ENCODE data around the gene ERG. TPM values are rescaled to one million over a fixed set of nuclear protein-coding genes. Genes with fewer than 3 reads are reported as not detected.

Gene ERG
- total and polyA plus RNA-seq, 2 experiments from 2014 or later, result 0.14 to 0.44 TPM

DNA sequence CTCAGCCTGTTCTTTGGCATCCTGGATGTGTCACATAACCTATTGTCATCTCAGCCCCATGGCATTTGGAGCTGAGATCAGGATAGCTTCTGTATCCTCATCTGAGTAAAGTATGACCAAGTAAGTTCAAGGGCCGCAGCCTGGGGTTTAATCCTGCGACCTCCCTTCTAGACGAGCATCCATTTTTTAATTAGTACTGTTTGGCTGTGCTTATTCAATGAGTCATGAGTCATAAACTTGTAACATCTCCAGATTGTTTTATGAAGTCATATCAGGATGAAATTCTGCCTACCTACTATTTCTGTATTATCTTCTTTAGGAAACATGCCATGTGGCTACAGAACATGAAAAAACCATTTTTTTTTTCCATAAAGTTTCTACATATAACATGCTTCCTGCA lies 119.1 kb downstream of the ERG start:
- H2AFZ ChIP-seq, result no peak overlapping the region
- H3K27ac Mint-ChIP-seq, result no peak overlapping the region

More for the DNA sequence above, 119.1 kb downstream of the ERG start:
- Histone ChIP-seq H3K4me3 (no peak overlapping the region), H3K27me3 (ENCODE audit: insufficient read depth) (no peaks in the 10 kb centered on the region), H3K9me2 (ENCODE audit: insufficient read depth) (peaks cover 7% of the 10 kb centered on the region; the same call in 1 of the 2 replicates), H3K4me1 (ENCODE audit: insufficient read depth) (no peaks in the 10 kb centered on the region), H3K79me2 (replicated peaks; ENCODE audit: insufficient read depth) (no peaks in the 10 kb centered on the region), H3F3A (replicated peaks; ENCODE audit: low read depth) (no peaks in the 10 kb centered on the region), H3K36me3 (ENCODE audit: insufficient read depth) (no peaks in the 10 kb centered on the region), H3K27ac (ENCODE audit: low read depth) (no peak overlapping the region), H4K20me1 (replicated peaks; ENCODE audit: insufficient read depth) (no peaks in the 10 kb centered on the region), H3K4me2 (no peak overlapping the region)
- Mint-ChIP-seq H3K9me3 (peaks cover 7% of the 10 kb centered on the region), H3K4me1 (peaks cover 5% of the 10 kb centered on the region; the same call in 2 of the 3 replicates), H3K27me3 (ENCODE audit: insufficient read depth, low read depth, poor library complexity) (no peaks in the 10 kb centered on the region), H3K36me3 (ENCODE audit: low read depth) (peaks cover 6% of the 10 kb centered on the region; the same call in 2 of the 3 replicates), H3K4me3 (no peak overlapping the region)
- ATAC-seq (no peak), DNase-seq (ENCODE audit: low spot score) (no peak)
- no peak for TF ChIP-seq ZNF114 (CRISPR knock-in tag; IDR thresholded peaks at IDR 0.05)
- TF ChIP-seq, protein P1, sequence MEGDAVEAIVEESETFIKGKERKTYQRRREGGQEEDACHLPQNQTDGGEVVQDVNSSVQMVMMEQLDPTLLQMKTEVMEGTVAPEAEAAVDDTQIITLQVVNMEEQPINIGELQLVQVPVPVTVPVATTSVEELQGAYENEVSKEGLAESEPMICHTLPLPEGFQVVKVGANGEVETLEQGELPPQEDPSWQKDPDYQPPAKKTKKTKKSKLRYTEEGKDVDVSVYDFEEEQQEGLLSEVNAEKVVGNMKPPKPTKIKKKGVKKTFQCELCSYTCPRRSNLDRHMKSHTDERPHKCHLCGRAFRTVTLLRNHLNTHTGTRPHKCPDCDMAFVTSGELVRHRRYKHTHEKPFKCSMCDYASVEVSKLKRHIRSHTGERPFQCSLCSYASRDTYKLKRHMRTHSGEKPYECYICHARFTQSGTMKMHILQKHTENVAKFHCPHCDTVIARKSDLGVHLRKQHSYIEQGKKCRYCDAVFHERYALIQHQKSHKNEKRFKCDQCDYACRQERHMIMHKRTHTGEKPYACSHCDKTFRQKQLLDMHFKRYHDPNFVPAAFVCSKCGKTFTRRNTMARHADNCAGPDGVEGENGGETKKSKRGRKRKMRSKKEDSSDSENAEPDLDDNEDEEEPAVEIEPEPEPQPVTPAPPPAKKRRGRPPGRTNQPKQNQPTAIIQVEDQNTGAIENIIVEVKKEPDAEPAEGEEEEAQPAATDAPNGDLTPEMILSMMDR (conservative IDR thresholded peaks at IDR 0.05; ENCODE audit: low read depth in 2 of 2), result no peak
- TF ChIP-seq, protein P2, sequence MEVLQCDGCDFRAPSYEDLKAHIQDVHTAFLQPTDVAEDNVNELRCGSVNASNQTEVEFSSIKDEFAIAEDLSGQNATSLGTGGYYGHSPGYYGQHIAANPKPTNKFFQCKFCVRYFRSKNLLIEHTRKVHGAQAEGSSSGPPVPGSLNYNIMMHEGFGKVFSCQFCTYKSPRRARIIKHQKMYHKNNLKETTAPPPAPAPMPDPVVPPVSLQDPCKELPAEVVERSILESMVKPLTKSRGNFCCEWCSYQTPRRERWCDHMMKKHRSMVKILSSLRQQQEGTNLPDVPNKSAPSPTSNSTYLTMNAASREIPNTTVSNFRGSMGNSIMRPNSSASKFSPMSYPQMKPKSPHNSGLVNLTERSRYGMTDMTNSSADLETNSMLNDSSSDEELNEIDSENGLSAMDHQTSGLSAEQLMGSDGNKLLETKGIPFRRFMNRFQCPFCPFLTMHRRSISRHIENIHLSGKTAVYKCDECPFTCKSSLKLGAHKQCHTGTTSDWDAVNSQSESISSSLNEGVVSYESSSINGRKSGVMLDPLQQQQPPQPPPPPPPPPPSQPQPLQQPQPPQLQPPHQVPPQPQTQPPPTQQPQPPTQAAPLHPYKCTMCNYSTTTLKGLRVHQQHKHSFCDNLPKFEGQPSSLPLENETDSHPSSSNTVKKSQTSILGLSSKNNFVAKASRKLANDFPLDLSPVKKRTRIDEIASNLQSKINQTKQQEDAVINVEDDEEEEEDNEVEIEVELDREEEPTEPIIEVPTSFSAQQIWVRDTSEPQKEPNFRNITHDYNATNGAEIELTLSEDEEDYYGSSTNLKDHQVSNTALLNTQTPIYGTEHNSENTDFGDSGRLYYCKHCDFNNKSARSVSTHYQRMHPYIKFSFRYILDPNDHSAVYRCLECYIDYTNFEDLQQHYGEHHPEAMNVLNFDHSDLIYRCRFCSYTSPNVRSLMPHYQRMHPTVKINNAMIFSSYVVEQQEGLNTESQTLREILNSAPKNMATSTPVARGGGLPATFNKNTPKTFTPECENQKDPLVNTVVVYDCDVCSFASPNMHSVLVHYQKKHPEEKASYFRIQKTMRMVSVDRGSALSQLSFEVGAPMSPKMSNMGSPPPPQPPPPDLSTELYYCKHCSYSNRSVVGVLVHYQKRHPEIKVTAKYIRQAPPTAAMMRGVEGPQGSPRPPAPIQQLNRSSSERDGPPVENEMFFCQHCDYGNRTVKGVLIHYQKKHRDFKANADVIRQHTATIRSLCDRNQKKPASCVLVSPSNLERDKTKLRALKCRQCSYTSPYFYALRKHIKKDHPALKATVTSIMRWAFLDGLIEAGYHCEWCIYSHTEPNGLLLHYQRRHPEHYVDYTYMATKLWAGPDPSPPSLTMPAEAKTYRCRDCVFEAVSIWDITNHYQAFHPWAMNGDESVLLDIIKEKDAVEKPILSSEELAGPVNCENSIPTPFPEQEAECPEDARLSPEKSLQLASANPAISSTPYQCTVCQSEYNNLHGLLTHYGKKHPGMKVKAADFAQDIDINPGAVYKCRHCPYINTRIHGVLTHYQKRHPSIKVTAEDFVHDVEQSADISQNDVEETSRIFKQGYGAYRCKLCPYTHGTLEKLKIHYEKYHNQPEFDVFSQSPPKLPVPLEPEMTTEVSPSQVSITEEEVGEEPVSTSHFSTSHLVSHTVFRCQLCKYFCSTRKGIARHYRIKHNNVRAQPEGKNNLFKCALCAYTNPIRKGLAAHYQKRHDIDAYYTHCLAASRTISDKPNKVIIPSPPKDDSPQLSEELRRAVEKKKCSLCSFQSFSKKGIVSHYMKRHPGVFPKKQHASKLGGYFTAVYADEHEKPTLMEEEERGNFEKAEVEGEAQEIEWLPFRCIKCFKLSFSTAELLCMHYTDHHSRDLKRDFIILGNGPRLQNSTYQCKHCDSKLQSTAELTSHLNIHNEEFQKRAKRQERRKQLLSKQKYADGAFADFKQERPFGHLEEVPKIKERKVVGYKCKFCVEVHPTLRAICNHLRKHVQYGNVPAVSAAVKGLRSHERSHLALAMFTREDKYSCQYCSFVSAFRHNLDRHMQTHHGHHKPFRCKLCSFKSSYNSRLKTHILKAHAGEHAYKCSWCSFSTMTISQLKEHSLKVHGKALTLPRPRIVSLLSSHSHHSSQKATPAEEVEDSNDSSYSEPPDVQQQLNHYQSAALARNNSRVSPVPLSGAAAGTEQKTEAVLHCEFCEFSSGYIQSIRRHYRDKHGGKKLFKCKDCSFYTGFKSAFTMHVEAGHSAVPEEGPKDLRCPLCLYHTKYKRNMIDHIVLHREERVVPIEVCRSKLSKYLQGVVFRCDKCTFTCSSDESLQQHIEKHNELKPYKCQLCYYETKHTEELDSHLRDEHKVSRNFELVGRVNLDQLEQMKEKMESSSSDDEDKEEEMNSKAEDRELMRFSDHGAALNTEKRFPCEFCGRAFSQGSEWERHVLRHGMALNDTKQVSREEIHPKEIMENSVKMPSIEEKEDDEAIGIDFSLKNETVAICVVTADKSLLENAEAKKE (CRISPR knock-in tag; IDR thresholded peaks at IDR 0.05), result no peak
- TF ChIP-seq, protein P3, sequence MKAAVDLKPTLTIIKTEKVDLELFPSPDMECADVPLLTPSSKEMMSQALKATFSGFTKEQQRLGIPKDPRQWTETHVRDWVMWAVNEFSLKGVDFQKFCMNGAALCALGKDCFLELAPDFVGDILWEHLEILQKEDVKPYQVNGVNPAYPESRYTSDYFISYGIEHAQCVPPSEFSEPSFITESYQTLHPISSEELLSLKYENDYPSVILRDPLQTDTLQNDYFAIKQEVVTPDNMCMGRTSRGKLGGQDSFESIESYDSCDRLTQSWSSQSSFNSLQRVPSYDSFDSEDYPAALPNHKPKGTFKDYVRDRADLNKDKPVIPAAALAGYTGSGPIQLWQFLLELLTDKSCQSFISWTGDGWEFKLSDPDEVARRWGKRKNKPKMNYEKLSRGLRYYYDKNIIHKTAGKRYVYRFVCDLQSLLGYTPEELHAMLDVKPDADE (IDR thresholded peaks at IDR 0.05), result no peak
- TF ChIP-seq NANOG (IDR thresholded peaks at IDR 0.05; ENCODE audit: borderline replicate concordance), result no peak
- no peak for TF ChIP-seq JUNB (IDR thresholded peaks at IDR 0.05; ENCODE audit: unreplicated experiment)
- TF ChIP-seq, protein P4, sequence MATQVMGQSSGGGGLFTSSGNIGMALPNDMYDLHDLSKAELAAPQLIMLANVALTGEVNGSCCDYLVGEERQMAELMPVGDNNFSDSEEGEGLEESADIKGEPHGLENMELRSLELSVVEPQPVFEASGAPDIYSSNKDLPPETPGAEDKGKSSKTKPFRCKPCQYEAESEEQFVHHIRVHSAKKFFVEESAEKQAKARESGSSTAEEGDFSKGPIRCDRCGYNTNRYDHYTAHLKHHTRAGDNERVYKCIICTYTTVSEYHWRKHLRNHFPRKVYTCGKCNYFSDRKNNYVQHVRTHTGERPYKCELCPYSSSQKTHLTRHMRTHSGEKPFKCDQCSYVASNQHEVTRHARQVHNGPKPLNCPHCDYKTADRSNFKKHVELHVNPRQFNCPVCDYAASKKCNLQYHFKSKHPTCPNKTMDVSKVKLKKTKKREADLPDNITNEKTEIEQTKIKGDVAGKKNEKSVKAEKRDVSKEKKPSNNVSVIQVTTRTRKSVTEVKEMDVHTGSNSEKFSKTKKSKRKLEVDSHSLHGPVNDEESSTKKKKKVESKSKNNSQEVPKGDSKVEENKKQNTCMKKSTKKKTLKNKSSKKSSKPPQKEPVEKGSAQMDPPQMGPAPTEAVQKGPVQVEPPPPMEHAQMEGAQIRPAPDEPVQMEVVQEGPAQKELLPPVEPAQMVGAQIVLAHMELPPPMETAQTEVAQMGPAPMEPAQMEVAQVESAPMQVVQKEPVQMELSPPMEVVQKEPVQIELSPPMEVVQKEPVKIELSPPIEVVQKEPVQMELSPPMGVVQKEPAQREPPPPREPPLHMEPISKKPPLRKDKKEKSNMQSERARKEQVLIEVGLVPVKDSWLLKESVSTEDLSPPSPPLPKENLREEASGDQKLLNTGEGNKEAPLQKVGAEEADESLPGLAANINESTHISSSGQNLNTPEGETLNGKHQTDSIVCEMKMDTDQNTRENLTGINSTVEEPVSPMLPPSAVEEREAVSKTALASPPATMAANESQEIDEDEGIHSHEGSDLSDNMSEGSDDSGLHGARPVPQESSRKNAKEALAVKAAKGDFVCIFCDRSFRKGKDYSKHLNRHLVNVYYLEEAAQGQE (IDR thresholded peaks at IDR 0.05; ENCODE audit: unreplicated experiment), result no peak
- no peak for TF ChIP-seq STAT1 (IDR thresholded peaks at IDR 0.05; ENCODE audit: unreplicated experiment)
- TF ChIP-seq EZH2 (IDR thresholded peaks at IDR 0.05; ENCODE audit: low read depth, unreplicated experiment), result no peak
- no peak for TF ChIP-seq ZNF331 (CRISPR knock-in tag; IDR thresholded peaks at IDR 0.05; ENCODE audit: low read depth)
- TF ChIP-seq POLR2AphosphoS5 (IDR thresholded peaks at IDR 0.05; ENCODE audit: low read depth), result no peak
- no peak for TF ChIP-seq CREB1 (CRISPR knock-in tag; IDR thresholded peaks at IDR 0.05; ENCODE audit: low read depth)
- no peak for TF ChIP-seq EZH2phosphoT487 (IDR thresholded peaks at IDR 0.05; ENCODE audit: unreplicated experiment)
